ENCODE data around the gene CNIH3.

DNA sequence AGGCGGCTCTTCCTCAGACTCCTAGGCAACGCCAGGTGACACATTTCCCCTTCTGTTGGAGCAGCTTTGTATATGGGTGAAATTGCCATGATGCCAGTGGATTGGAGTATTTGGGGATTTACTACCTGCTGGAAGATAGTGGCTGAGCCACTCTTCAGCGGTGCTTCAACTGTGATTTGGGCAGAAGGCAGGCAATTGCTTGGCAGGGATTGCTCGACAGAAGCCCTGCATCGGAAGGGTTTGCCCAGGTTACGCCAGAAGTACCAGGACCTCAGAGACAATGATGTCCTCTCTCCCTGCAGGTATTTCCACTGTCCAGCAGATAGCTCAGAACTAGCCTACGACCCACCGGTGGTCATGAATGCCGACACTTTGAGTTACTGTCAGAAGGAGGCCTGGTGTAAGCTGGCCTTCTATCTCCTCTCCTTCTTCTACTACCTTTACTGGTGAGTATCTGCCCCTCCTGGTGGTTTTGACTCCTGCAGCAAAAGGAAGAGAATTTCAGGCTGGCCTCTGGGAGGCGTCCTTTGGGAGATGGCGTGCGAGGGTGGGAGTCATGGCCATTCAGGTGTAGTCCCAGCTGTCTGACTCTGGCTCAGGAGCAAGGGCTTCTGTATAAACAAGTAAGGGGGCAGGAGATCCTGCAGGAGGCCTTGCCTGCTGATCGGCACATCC is 118.3 kb downstream of the CNIH3 start:
- TF ChIP-seq CTCF (optimal IDR thresholded peaks at IDR 0.05 in 1 of 3, IDR thresholded peaks at IDR 0.05 in 1 of 3, conservative IDR thresholded peaks at IDR 0.05 in 1 of 3; ENCODE audit: extremely low read depth in 1 of 3, insufficient read depth in 2 of 3, low read length in 3 of 3) (peak in 1 of 3 experiments; percentile 7), EZH2 (IDR thresholded peaks at IDR 0.05; ENCODE audit: low read length) (no peak)

Data from keratinocyte (primary cell).